IPS-18c (cell line): ENCODE results near the gene ZNF391.
"Not testable (repeated sequence)": the region's sequence is repeated elsewhere in the genome, so short reads cannot be mapped to it uniquely, and the experiment has no call there.

ENCODE experiments used
- H3K4me3 ChIP-seq: 2 replicates; pipeline ENCODE4 v1.7.0; 2013; ENCODE audit warnings: low read depth, mild to moderate bottlenecking, low read length, moderate library complexity; ENCODE audit not compliant: insufficient read depth
- H3K9me3 ChIP-seq: one replicate; pipeline ENCODE4 v1.6.1; 2013; ENCODE audit warnings: mild to moderate bottlenecking, low read length, moderate library complexity; ENCODE audit not compliant: control insufficient read depth, insufficient read depth

ZNF391 gene

GRCh38 chr6:27414300-27414699, 25.7 kb downstream of the ZNF391 start:
- Histone ChIP-seq H3K9me3 (no peaks in the 10 kb centered on the region), H3K4me3 (no peak overlapping the region)

- no peaks in the 10 kb centered on the region for H3K9me3 ChIP-seq
- H3K4me3 ChIP-seq: no peak overlapping the region
Measured at GRCh38 chr6:27414996-27415395, 26.4 kb downstream of the ZNF391 start.

GRCh38 chr6:27415898-27416297, 27.3 kb downstream of the ZNF391 start:
- Histone ChIP-seq H3K4me3 (no peak overlapping the region), H3K9me3 (no peaks in the 10 kb centered on the region)

- no peak overlapping the region for H3K4me3 ChIP-seq
- H3K9me3 ChIP-seq: no peaks in the 10 kb centered on the region
Measured at GRCh38 chr6:27419363-27419762, 30.8 kb downstream of the ZNF391 start.

GRCh38 chr6:27422651-27423332, 34.2 kb downstream of the ZNF391 start:
- no peak overlapping the region for H3K4me3 ChIP-seq
- no peaks in the 10 kb centered on the region for H3K9me3 ChIP-seq

GRCh38 chr6:27424851-27425250, 36.3 kb downstream of the ZNF391 start:
- H3K4me3 ChIP-seq, H3K9me3 ChIP-seq: not testable (repeated sequence)

- Histone ChIP-seq H3K4me3 (no peak overlapping the region), H3K9me3 (no peaks in the 10 kb centered on the region)
Measured at GRCh38 chr6:27426045-27426620, 37.6 kb downstream of the ZNF391 start.

GRCh38 chr6:27428502-27428901, 39.9 kb downstream of the ZNF391 start:
- H3K9me3 ChIP-seq: no peaks in the 10 kb centered on the region
- no peak overlapping the region for H3K4me3 ChIP-seq

- H3K4me3 ChIP-seq: no peak overlapping the region
- no peaks in the 10 kb centered on the region for H3K9me3 ChIP-seq
Measured at GRCh38 chr6:27428966-27429365, 40.4 kb downstream of the ZNF391 start.

- Histone ChIP-seq H3K4me3 (no peak overlapping the region), H3K9me3 (no peaks in the 10 kb centered on the region)
Measured at GRCh38 chr6:27433714-27434113, 45.2 kb downstream of the ZNF391 start.

GRCh38 chr6:27439371-27439770, 50.8 kb downstream of the ZNF391 start:
- Histone ChIP-seq H3K4me3 (no peak overlapping the region), H3K9me3 (no peaks in the 10 kb centered on the region)

- no peaks in the 10 kb centered on the region for H3K9me3 ChIP-seq
- H3K4me3 ChIP-seq: no peak overlapping the region
Measured at GRCh38 chr6:27441001-27441400, 52.4 kb downstream of the ZNF391 start.

- H3K9me3 ChIP-seq: peaks cover 7% of the 10 kb centered on the region
Measured at GRCh38 chr6:27442932-27443331, 54.4 kb downstream of the ZNF391 start.

GRCh38 chr6:27448456-27448855, 59.9 kb downstream of the ZNF391 start:
- Histone ChIP-seq H3K9me3 (peaks cover 32% of the 10 kb centered on the region), H3K4me3 (no peak overlapping the region)

More at GRCh38 chr6:27442932-27443331, 54.4 kb downstream of the ZNF391 start:
- no peak overlapping the region for H3K4me3 ChIP-seq

GRCh38 chr6:27451660-27452390, 63.3 kb downstream of the ZNF391 start:
- H3K4me3 ChIP-seq: no peak overlapping the region

GRCh38 chr6:27452496-27452897, 63.9 kb downstream of the ZNF391 start:
- Histone ChIP-seq H3K4me3 (no peak overlapping the region), H3K9me3 (peaks cover 33% of the 10 kb centered on the region)

More at GRCh38 chr6:27451660-27452390, 63.3 kb downstream of the ZNF391 start:
- peaks cover 30% of the 10 kb centered on the region for H3K9me3 ChIP-seq
